ENCODE measurements around the gene LRRC17.

The LRRC17 gene

GRCh38 chr7:102908676-102909075 is 4.1 kb upstream of the LRRC17 start:
- TF ChIP-seq, protein P1, sequence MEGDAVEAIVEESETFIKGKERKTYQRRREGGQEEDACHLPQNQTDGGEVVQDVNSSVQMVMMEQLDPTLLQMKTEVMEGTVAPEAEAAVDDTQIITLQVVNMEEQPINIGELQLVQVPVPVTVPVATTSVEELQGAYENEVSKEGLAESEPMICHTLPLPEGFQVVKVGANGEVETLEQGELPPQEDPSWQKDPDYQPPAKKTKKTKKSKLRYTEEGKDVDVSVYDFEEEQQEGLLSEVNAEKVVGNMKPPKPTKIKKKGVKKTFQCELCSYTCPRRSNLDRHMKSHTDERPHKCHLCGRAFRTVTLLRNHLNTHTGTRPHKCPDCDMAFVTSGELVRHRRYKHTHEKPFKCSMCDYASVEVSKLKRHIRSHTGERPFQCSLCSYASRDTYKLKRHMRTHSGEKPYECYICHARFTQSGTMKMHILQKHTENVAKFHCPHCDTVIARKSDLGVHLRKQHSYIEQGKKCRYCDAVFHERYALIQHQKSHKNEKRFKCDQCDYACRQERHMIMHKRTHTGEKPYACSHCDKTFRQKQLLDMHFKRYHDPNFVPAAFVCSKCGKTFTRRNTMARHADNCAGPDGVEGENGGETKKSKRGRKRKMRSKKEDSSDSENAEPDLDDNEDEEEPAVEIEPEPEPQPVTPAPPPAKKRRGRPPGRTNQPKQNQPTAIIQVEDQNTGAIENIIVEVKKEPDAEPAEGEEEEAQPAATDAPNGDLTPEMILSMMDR (IDR thresholded peaks at IDR 0.05): no peak
- Histone ChIP-seq H3K9me3 (ENCODE audit: control insufficient read depth, low read length) (no peaks in the 10 kb centered on the region), H3K9ac (no peak overlapping the region), H2AFZ (no peak overlapping the region), H3K79me2 (no peaks in the 10 kb centered on the region), H3K36me3 (ENCODE audit: control insufficient read depth, insufficient read depth, low read length) (no peaks in the 10 kb centered on the region), H3K4me2 (ENCODE audit: low read length) (no peak overlapping the region), H3K4me1 (no peaks in the 10 kb centered on the region), H3K4me3 (ENCODE audit: low read depth, low read length) (no peak overlapping the region), H3K27me3 (ENCODE audit: control insufficient read depth, insufficient read depth, low read length) (no peaks in the 10 kb centered on the region), H3K27ac (no peak overlapping the region)

DNA sequence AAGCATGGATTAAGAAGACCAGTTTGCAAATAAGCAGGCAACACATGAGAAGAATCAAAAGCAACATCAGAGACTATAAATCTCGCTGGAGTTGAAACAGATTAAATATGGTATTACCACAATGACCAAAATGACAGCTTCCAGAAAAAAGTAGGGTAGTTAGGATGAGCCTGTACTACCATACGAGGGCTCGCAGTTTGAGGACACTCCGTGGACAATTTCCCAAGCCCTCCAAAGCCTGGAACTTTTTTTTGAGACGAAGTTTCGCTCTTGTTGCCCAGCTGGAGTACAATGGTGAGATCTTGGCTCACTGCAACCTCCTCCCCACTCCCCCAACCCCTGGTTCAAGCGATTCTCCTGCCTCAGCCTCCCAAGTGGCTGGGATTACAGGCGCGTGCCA is 1.0 kb downstream of the LRRC17 start:
- H3K27me3 ChIP-seq (ENCODE audit: control insufficient read depth, insufficient read depth, low read length): no peaks in the 10 kb centered on the region
- no peaks in the 10 kb centered on the region for H3K36me3 ChIP-seq (ENCODE audit: control insufficient read depth, insufficient read depth, low read length)
- H2AFZ ChIP-seq: no peak overlapping the region
- no peak overlapping the region for H3K9ac ChIP-seq
- TF ChIP-seq, protein P1 (IDR thresholded peaks at IDR 0.05): no peak
- no peak overlapping the region for H3K27ac ChIP-seq
- H3K79me2 ChIP-seq: no peaks in the 10 kb centered on the region
- no peaks in the 10 kb centered on the region for H3K4me1 ChIP-seq
- no peaks in the 10 kb centered on the region for H3K9me3 ChIP-seq (ENCODE audit: control insufficient read depth, low read length)
- no peak overlapping the region for H3K4me2 ChIP-seq (ENCODE audit: low read length)
- no peak overlapping the region for H3K4me3 ChIP-seq (ENCODE audit: low read depth, low read length)

DNA sequence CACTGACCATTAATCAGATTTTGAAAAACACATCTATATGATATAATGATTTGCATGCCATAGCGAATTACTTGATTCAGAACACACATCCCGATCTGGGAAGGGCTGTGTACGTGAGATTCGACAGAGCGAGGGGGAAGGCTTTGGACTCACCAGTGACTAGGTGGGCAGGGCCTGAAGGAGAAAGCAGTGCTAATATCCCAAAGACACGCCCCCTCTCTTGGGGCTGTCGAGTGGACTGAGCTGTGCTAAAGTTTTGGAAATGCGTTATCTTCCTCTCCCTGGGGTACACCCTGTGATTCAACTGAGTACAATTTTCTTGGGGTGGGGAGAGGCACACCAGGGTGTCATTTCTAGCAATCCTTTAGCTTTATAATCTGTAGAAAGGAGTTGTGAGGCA is 1.8 kb downstream of the LRRC17 start:
- H2AFZ ChIP-seq: no peak overlapping the region
- no peak overlapping the region for H3K9ac ChIP-seq
- H3K27me3 ChIP-seq (ENCODE audit: control insufficient read depth, insufficient read depth, low read length): no peaks in the 10 kb centered on the region
- no peak overlapping the region for H3K4me3 ChIP-seq (ENCODE audit: low read depth, low read length)
- TF ChIP-seq, protein P1 (IDR thresholded peaks at IDR 0.05): no peak
- H3K9me3 ChIP-seq (ENCODE audit: control insufficient read depth, low read length): no peaks in the 10 kb centered on the region
- no peak overlapping the region for H3K27ac ChIP-seq
- no peaks in the 10 kb centered on the region for H3K79me2 ChIP-seq
- H3K4me2 ChIP-seq (ENCODE audit: low read length): no peak overlapping the region
- H3K36me3 ChIP-seq (ENCODE audit: control insufficient read depth, insufficient read depth, low read length): no peaks in the 10 kb centered on the region
- peaks cover 3% of the 10 kb centered on the region for H3K4me1 ChIP-seq

- TF ChIP-seq, protein P1 (IDR thresholded peaks at IDR 0.05): no peak
- Histone ChIP-seq H3K9me3 (ENCODE audit: control insufficient read depth, low read length) (no peaks in the 10 kb centered on the region), H3K4me2 (ENCODE audit: low read length) (no peak overlapping the region), H3K36me3 (ENCODE audit: control insufficient read depth, insufficient read depth, low read length) (no peaks in the 10 kb centered on the region), H3K27ac (no peak overlapping the region), H3K9ac (no peak overlapping the region), H3K4me3 (ENCODE audit: low read depth, low read length) (no peak overlapping the region), H3K4me1 (peaks cover 3% of the 10 kb centered on the region), H3K79me2 (no peaks in the 10 kb centered on the region), H2AFZ (no peak overlapping the region), H3K27me3 (ENCODE audit: control insufficient read depth, insufficient read depth, low read length) (no peaks in the 10 kb centered on the region)
Measured at GRCh38 chr7:102916426-102916825, 3.6 kb downstream of the LRRC17 start.

DNA sequence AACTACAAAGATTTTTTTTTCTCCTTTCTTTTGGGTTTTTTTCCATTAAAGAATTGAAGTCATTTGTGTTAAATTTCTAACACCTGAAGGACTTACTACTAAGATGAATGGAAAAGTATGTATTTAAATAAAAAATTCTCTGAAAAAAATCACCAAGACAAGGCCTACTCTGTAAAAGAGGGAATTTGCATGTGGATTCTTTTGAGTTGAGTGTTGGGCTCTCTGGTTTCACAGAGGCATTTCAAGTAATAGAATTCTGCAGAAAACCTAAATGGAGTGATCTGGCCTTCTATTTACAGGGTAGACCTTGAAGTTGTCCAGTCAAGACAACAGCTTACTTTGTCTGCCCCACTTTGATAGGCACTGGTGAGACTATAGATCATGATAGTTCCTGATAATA is 4.1 kb downstream of the LRRC17 start:
- no peak overlapping the region for H3K27ac ChIP-seq

More for the DNA sequence above, 4.1 kb downstream of the LRRC17 start:
- no peaks in the 10 kb centered on the region for H3K79me2 ChIP-seq
- no peaks in the 10 kb centered on the region for H3K36me3 ChIP-seq (ENCODE audit: control insufficient read depth, insufficient read depth, low read length)
- TF ChIP-seq, protein P1 (IDR thresholded peaks at IDR 0.05): no peak
- H2AFZ ChIP-seq: no peak overlapping the region
- no peaks in the 10 kb centered on the region for H3K9me3 ChIP-seq (ENCODE audit: control insufficient read depth, low read length)
- H3K4me1 ChIP-seq: peaks cover 3% of the 10 kb centered on the region
- H3K4me2 ChIP-seq (ENCODE audit: low read length): no peak overlapping the region
- no peak overlapping the region for H3K9ac ChIP-seq
- H3K27me3 ChIP-seq (ENCODE audit: control insufficient read depth, insufficient read depth, low read length): no peaks in the 10 kb centered on the region
- H3K4me3 ChIP-seq (ENCODE audit: low read depth, low read length): no peak overlapping the region
